Erythroblast (primary cell): ENCODE measurements around the gene MRPS18A.
A peak's percentile ranks its signal among the peaks of the same experiment; 100 is the strongest.

Source experiments
- DNase-seq, 2 experiments: peaks; one replicate each; lab custom pipeline; 2025; lab: John Stamatoyannopoulos, UW
- GATA1 ChIP-seq: IDR thresholded peaks from 2 replicates; pipeline ENCODE4 v1.6.1; 2011; ENCODE audit warnings: low read depth, mild to moderate bottlenecking, control low read depth, low read length, moderate library complexity
- POLR2A ChIP-seq: IDR thresholded peaks from 2 replicates; pipeline ENCODE4 v1.6.1; 2011; ENCODE audit warnings: mild to moderate bottlenecking, low read length

MRPS18A gene

GRCh38 chr6:43630980-43631619 lies 56.5 kb downstream of the MRPS18A start:
- peak; percentile 95 to 99 for DNase-seq
- TF ChIP-seq POLR2A, result peak; percentile 87
- TF ChIP-seq GATA1, result peak; percentile 83

GRCh38 chr6:43629505-43630300 lies 57.9 kb downstream of the MRPS18A start:
- TF ChIP-seq POLR2A (peak; percentile 94), GATA1 (no peak)
- DNase-seq, result peak; percentile 98 to 99

GRCh38 chr6:43629104-43629504 lies 58.5 kb downstream of the MRPS18A start, which contains the start of gene GTPBP2:
Gene GTPBP2, minus strand, starts transcription at chr6:43629264. Its CDS starts 102 bp downstream, at chr6:43629162.
- DNase-seq, result peak; percentile 99
- TF ChIP-seq GATA1 (no peak), POLR2A (no peak)

GRCh38 chr6:43628393-43629103 lies 59.0 kb downstream of the MRPS18A start:
- peak; percentile 77 to 88 for DNase-seq
- no peak for TF ChIP-seq GATA1
- TF ChIP-seq POLR2A, result peak; percentile 51

- peak; percentile 96 to 98 for DNase-seq
- peak; percentile 73 for TF ChIP-seq POLR2A
- no peak for TF ChIP-seq GATA1
These were observed 60.4 kb downstream of the MRPS18A start for GRCh38 chr6:43627008-43627825.

- TF ChIP-seq GATA1 (no peak), POLR2A (no peak)
- DNase-seq, result no peak
These were observed 62.1 kb downstream of the MRPS18A start for GRCh38 chr6:43625393-43625992.

- DNase-seq, result no peak
- no peak for TF ChIP-seq GATA1
- no peak for TF ChIP-seq POLR2A
These were observed 62.8 kb downstream of the MRPS18A start for GRCh38 chr6:43624786-43625288.

GRCh38 chr6:43623880-43624785 lies 63.5 kb downstream of the MRPS18A start:
- peak; percentile 26 for TF ChIP-seq POLR2A
- TF ChIP-seq GATA1, result no peak
- DNase-seq, result no peak

GRCh38 chr6:43622541-43622940 lies 65.0 kb downstream of the MRPS18A start:
- no peak for TF ChIP-seq POLR2A
- no peak for TF ChIP-seq GATA1
- no peak for DNase-seq

GRCh38 chr6:43621836-43622180 lies 65.8 kb downstream of the MRPS18A start:
- no peak for TF ChIP-seq GATA1
- TF ChIP-seq POLR2A, result no peak
- DNase-seq, result no peak
